Endothelial cell of umbilical vein (primary cell): ENCODE results near the gene TDRD10. TPM values are rescaled to one million over a fixed set of nuclear protein-coding genes. Genes with fewer than 3 reads are reported as not detected.

Source experiments
- BruUV-seq: library from RNA; stranded (reverse); fragments of 400-500 nt; replicated peaks from 2 replicates; lab custom pipeline; 2021; lab: Mats Ljungman, UMichigan
- CTCF ChIA-PET: fragments of 300-600, 350-600 bp; sonication (Branson Sonifier 250); formaldehyde crosslinking; loops from one replicate; lab custom pipeline; 2021; ENCODE audit warnings: antibody characterized with exemption, inconsistent platforms; lab: Charles Lee
- POLR2A ChIA-PET: fragments of 300-600, 350-600 bp; sonication (Branson Sonifier 250); formaldehyde crosslinking; loops from one replicate; lab custom pipeline; 2021; ENCODE audit warnings: antibody characterized with exemption, inconsistent platforms; lab: Charles Lee
- DNase-seq: peaks from one replicate; pipeline ENCODE4 v3.0.0-alpha.2; 2011; ENCODE audit warnings: low read depth, low spot score
- FAIRE-seq: peaks from 2 replicates; lab custom pipeline; 2011; peaks lifted over from hg19 to GRCh38; lab: Jason Lieb, UNC
- H2AFZ ChIP-seq: 2 replicates; pipeline ENCODE4 v1.6.0; 2012; ENCODE audit warnings: low read depth, low read length, control low read depth, inconsistent platforms
- H3K27ac ChIP-seq: 2 replicates; pipeline ENCODE4 v1.5.1; 2011; ENCODE audit warnings: low read depth, mild to moderate bottlenecking, control low read depth, low read length, moderate library complexity; ENCODE audit not compliant: insufficient read depth
- H3K27me3 ChIP-seq, 2 experiments: 2 replicates each; pipeline versions ENCODE4 v1.6.0 to v1.6.1; 2011; ENCODE audit warnings: low read length in 2 of 2, mixed read lengths in 1 of 2; ENCODE audit not compliant: control insufficient read depth in 2 of 2, insufficient read depth in 2 of 2
- H3K36me3 ChIP-seq, 2 experiments: 2 replicates in 1 of 2; 3 replicates in 1 of 2; pipeline ENCODE4 v1.5.1; 2011; ENCODE audit warnings: low read length in 2 of 2, mild to moderate bottlenecking in 1 of 2, moderate library complexity in 1 of 2; ENCODE audit not compliant: control insufficient read depth in 2 of 2, insufficient read depth in 2 of 2; ENCODE audit errors: extremely low read depth in 1 of 2
- H3K4me1 ChIP-seq: 3 replicates; pipeline ENCODE4 v1.5.1; 2011; ENCODE audit warnings: mild to moderate bottlenecking, low read length; ENCODE audit not compliant: control insufficient read depth, insufficient read depth; ENCODE audit errors: extremely low read depth
- H3K4me2 ChIP-seq: 2 replicates; pipeline ENCODE4 v1.6.1; 2011; ENCODE audit warnings: low read length, control low read depth, mixed read lengths; ENCODE audit not compliant: insufficient read depth
- H3K4me3 ChIP-seq, 3 experiments: fragments of 200-600 bp in 1 of 3; sonication (generic), shearing (Covaris generic) in 1 of 3; replicated peaks in 1 of 3; 2 replicates each; pipeline ENCODE4 v1.5.1; 2011 to 2016; ENCODE audit warnings: control low read depth in 3 of 3, low read length in 3 of 3, mild to moderate bottlenecking in 2 of 3, inconsistent platforms in 1 of 3, low read depth in 1 of 3, moderate library complexity in 1 of 3; ENCODE audit not compliant: insufficient read depth in 1 of 3
- H3K79me2 ChIP-seq: 2 replicates; pipeline ENCODE4 v1.6.0; 2012; ENCODE audit warnings: low read length, inconsistent platforms; ENCODE audit not compliant: control insufficient read depth, insufficient read depth
- H3K9ac ChIP-seq: replicated peaks from 2 replicates; pipeline ENCODE3; 2011; ENCODE audit warnings: low read length, control low read depth; ENCODE audit not compliant: insufficient read depth; ENCODE audit errors: extremely low read depth
- H3K9me1 ChIP-seq: replicated peaks from 3 replicates; pipeline ENCODE4 v1.6.0; 2011; ENCODE audit warnings: mild to moderate bottlenecking, low read length; ENCODE audit not compliant: control insufficient read depth, insufficient read depth; ENCODE audit errors: extremely low read depth
- H3K9me3 ChIP-seq: replicated peaks from 2 replicates; pipeline ENCODE4 v1.5.1; 2012; ENCODE audit warnings: low read length, inconsistent platforms; ENCODE audit not compliant: control insufficient read depth, insufficient read depth
- H4K20me1 ChIP-seq: replicated peaks from 2 replicates; pipeline ENCODE3; 2011; ENCODE audit warnings: mild to moderate bottlenecking, low read length; ENCODE audit not compliant: control insufficient read depth, insufficient read depth; ENCODE audit errors: extremely low read depth
- CTCF ChIP-seq, 2 donors: IDR thresholded peaks; 1 replicate in 1 of 2; 2 replicates in 1 of 2; pipeline ENCODE4 v1.5.1; 2011; ENCODE audit warnings: low read length in 2 of 2, mild to moderate bottlenecking in 2 of 2, moderate library complexity in 2 of 2, control low read depth in 1 of 2, inconsistent platforms in 1 of 2, low read depth in 1 of 2; ENCODE audit not compliant: insufficient read depth in 1 of 2; ENCODE audit errors: extremely low read depth in 1 of 2
- EZH2 ChIP-seq: IDR thresholded peaks from 2 replicates; pipeline ENCODE4 v1.6.1; 2012; ENCODE audit warnings: borderline replicate concordance, low read depth, mild to moderate bottlenecking, moderate library complexity, low read length, inconsistent platforms; ENCODE audit not compliant: severe bottlenecking
- FOS ChIP-seq: IDR thresholded peaks from 2 replicates; pipeline ENCODE4 v1.6.1; 2011; ENCODE audit warnings: mild to moderate bottlenecking, low read length, moderate library complexity, borderline replicate concordance; ENCODE audit not compliant: insufficient read depth
- GATA2 ChIP-seq: IDR thresholded peaks from 2 replicates; pipeline ENCODE4 v1.7.0; 2011; ENCODE audit warnings: low read depth, mild to moderate bottlenecking, moderate library complexity, mixed read lengths, low read length; ENCODE audit not compliant: insufficient read length, insufficient read depth
- JUN ChIP-seq: IDR thresholded peaks from 2 replicates; pipeline ENCODE4 v1.6.1; 2011; ENCODE audit warnings: borderline replicate concordance, low read depth; ENCODE audit not compliant: insufficient read length, insufficient read depth
- MAX ChIP-seq: IDR thresholded peaks from 2 replicates; pipeline ENCODE4 v1.6.1; 2011; ENCODE audit not compliant: insufficient read depth, insufficient read length
- MYC ChIP-seq: IDR thresholded peaks from one replicate; pipeline ENCODE4 v1.6.1; 2011; ENCODE audit warnings: mild to moderate bottlenecking, low read depth, low read length
- POLR2A ChIP-seq: IDR thresholded peaks from 2 replicates; pipeline ENCODE4 v1.6.1; 2012; ENCODE audit warnings: low read depth, mild to moderate bottlenecking, control low read depth, low read length
- POLR2AphosphoS5 ChIP-seq: IDR thresholded peaks from 2 replicates; pipeline ENCODE4 v1.6.1; 2012; ENCODE audit warnings: low read depth, mild to moderate bottlenecking, control low read depth, low read length, moderate library complexity; ENCODE audit not compliant: insufficient read depth
- dilution Hi-C: fragments of 300-500 bp; cut with MboI; formaldehyde crosslinking; loops from one replicate; pipeline ENCODE4 v1.15.0; 2019; ENCODE audit warnings: low sequenced_read_pairs; ENCODE audit not compliant: extremely low pct_ligation_motif_present
- intact Hi-C: fragments of 100-400 bp; cut with micrococcal nuclease; formaldehyde crosslinking; loops from one replicate; pipeline ENCODE4 v1.10.0; 2022
- polyA plus RNA-seq, 4 experiments: library from polyadenylated mRNA; depleted of rRNA in 3 of 4; stranded (reverse) in 3 of 4; unstranded in 1 of 4; fragments of >200 nt; gene quantifications; 2 replicates each; pipeline versions ENCODE4 v1.2.1 to v1.2.3, GENCODE V29; 2011 to 2012; ENCODE audit warnings: missing spikeins in 1 of 4
- total RNA-seq: library from RNA; stranded (reverse); gene quantifications from 2 replicates; pipeline ENCODE4 v1.2.3, GENCODE V29; 2021

The TDRD10 gene
- total and polyA plus RNA-seq, 2 donors (not counting 3 experiments of a cell fraction or from before 2014, with no cell fraction given): 6.1 to 9.1 TPM

GRCh38 chr1:154467434-154468102 lies 34.5 kb upstream of the TDRD10 start:
- no peak overlapping the region for H3K4me2 ChIP-seq
- H3K36me3 ChIP-seq: peaks cover 0 to 2% of the 10 kb centered on the region in 2 experiments
- intact Hi-C loops (no loop called here), dilution Hi-C loops (no loop called here)
- no peak overlapping the region for H3K4me3 ChIP-seq
- H2AFZ ChIP-seq: no peak overlapping the region
- CTCF ChIA-PET: interaction anchor here (1.4 to 2.6 kb wide), 4 partner anchors 12 to 114 kb away, joined by 3 to 15 read pairs (median 6); no protein-coding TSS in a partner anchor
- BruUV-seq: no TSS peak
- FAIRE-seq (no peak), DNase-seq (no peak)
- POLR2A ChIA-PET: no interaction called here
- H3K4me1 ChIP-seq: peaks cover 8% of the 10 kb centered on the region
- no peaks in the 10 kb centered on the region for H3K27me3 ChIP-seq
- H3K9me1 ChIP-seq: no peaks in the 10 kb centered on the region
- H3K9ac ChIP-seq: no peak overlapping the region
- no peak for TF ChIP-seq JUN
- TF ChIP-seq CTCF (IDR thresholded peaks at IDR 0.05; ENCODE audit: extremely low read depth in 1 of 2, insufficient read depth in 1 of 2, low read depth in 1 of 2, low read length in 2 of 2): no peak
- no peak for TF ChIP-seq EZH2
- TF ChIP-seq MYC: no peak
- TF ChIP-seq MAX: no peak
- TF ChIP-seq POLR2A: no peak
- TF ChIP-seq GATA2: no peak
- TF ChIP-seq FOS: no peak
- no peak for TF ChIP-seq POLR2AphosphoS5
- no peaks in the 10 kb centered on the region for H3K79me2 ChIP-seq
- H4K20me1 ChIP-seq: no peaks in the 10 kb centered on the region
- H3K27ac ChIP-seq: no peak overlapping the region
- H3K9me3 ChIP-seq: no peaks in the 10 kb centered on the region
